ENCODE measurements around the gene TMEM156. TPM values are rescaled to one million over a fixed set of nuclear protein-coding genes. Genes with fewer than 3 reads are reported as not detected.

Gene TMEM156
- total and polyA plus RNA-seq, 2 of the 4 experiments (the other 2 are of a cell fraction): 0.53 to 0.54 TPM

GRCh38 chr4:38976308-38976707, 55.9 kb downstream of the TMEM156 start:
- Histone ChIP-seq H3K27ac (ENCODE audit: insufficient read depth, low read length) (no peak overlapping the region), H3K4me2 (ENCODE audit: low read depth, low read length) (no peak overlapping the region), H3K4me1 (ENCODE audit: control insufficient read depth, insufficient read depth, low read length) (peaks cover 6% of the 10 kb centered on the region; the same call in 1 of the 2 replicates), H4K91ac (ENCODE audit: insufficient read depth, low read depth, low read length) (peak overlapping the region; percentile 76), H3K9me3 (ENCODE audit: control insufficient read depth, insufficient read depth, low read length) (no peaks in the 10 kb centered on the region), H2AK9ac (replicated peaks; ENCODE audit: low read depth, low read length, poor library complexity) (peak overlapping the region; percentile 66), H3K14ac (replicated peaks; ENCODE audit: low read depth, low read length) (no peak overlapping the region), H2BK15ac (ENCODE audit: low read depth, low read length) (peak overlapping the region; percentile 45; the same call in 2 of the 3 replicates), H4K5ac (ENCODE audit: low read depth, low read length) (no peak overlapping the region), H3K4me3 (ENCODE audit: insufficient read depth, low read depth, low read length) (no peak overlapping the region), H2AFZ (replicated peaks; ENCODE audit: low read length, poor library complexity) (no peak overlapping the region), H2BK120ac (ENCODE audit: low read depth, low read length) (peak overlapping the region; percentile 79), H3K18ac (ENCODE audit: low read depth, low read length) (no peak overlapping the region), H4K20me1 (ENCODE audit: insufficient read depth, low read length) (no peaks in the 10 kb centered on the region), H3K23ac (ENCODE audit: low read depth, low read length) (no peak overlapping the region), H3K36me3 (ENCODE audit: control insufficient read depth, insufficient read depth, low read length) (no peaks in the 10 kb centered on the region), H4K8ac (ENCODE audit: low read depth in 2 of 2, low read length in 2 of 2) (peak overlapping the region in 1 of 2 experiments; percentile 40; a peak in 1 of 4 replicates), H3K9me1 (ENCODE audit: insufficient read depth, low read length) (peaks cover 7% of the 10 kb centered on the region; the same call in 1 of the 2 replicates), H2AK5ac (ENCODE audit: low read depth, low read length) (peak overlapping the region; percentile 89), H3K79me1 (ENCODE audit: low read depth in 1 of 2, low read length in 2 of 2) (peaks cover 0 to 3% of the 10 kb centered on the region in 2 experiments; a peak in 1 of 4 replicates), H3K4ac (ENCODE audit: low read depth, low read length) (peak overlapping the region; percentile 72), H2BK5ac (ENCODE audit: low read depth, low read length, poor library complexity, severe bottlenecking) (no peak overlapping the region), H3K27me3 (ENCODE audit: control insufficient read depth, insufficient read depth, low read length) (no peaks in the 10 kb centered on the region), H2BK20ac (ENCODE audit: low read depth, low read length) (peak overlapping the region; percentile 7; the same call in 1 of the 2 replicates), H3K56ac (ENCODE audit: extremely low read depth, insufficient read depth, low read length) (no peak overlapping the region), H3K9ac (ENCODE audit: low read depth, low read length) (no peak overlapping the region)
- dilution Hi-C loops (cut with HindIII; ENCODE audit: low sequenced_read_pairs, unreplicated experiment): no loop called here
- ATAC-seq (ENCODE audit: low read depth) (no peak), DNase-seq (no peak)
- ChIA-PET CTCF (no interaction called here), POLR2A (ENCODE audit: unreplicated experiment) (no interaction called here)
- intact Hi-C loops (cut with micrococcal nuclease): no loop called here
- in situ Hi-C loops (cut with MboI; ENCODE audit: low sequenced_read_pairs): no loop called here
- 94% methylated on average over 5 of the region's 7 CpGs; no CpG with 5 or more reads in 1 of the 2 experiments for WGBS, 2 experiments (ENCODE audit: extremely low coverage in 2 of 2, insufficient read length in 1 of 2)
- TF ChIP-seq RCOR1 (IDR thresholded peaks at IDR 0.05; ENCODE audit: insufficient replicate concordance, low read length) (no peak), BHLHE40 (IDR thresholded peaks at IDR 0.05; ENCODE audit: low read depth, low read length) (no peak), POLR2A (IDR thresholded peaks at IDR 0.05; ENCODE audit: low read depth, low read length) (no peak), ELK1 (IDR thresholded peaks at IDR 0.05; ENCODE audit: borderline replicate concordance, low read depth, low read length) (no peak), CTCF (conservative IDR thresholded peaks at IDR 0.05; ENCODE audit: low read depth, low read length) (no peak), MAZ (IDR thresholded peaks at IDR 0.05; ENCODE audit: borderline replicate concordance, low read depth, low read length) (no peak), CEBPB (IDR thresholded peaks at IDR 0.05; ENCODE audit: low read depth, low read length) (no peak), MXI1 (IDR thresholded peaks at IDR 0.05; ENCODE audit: borderline replicate concordance, low read depth, low read length) (no peak), USF2 (IDR thresholded peaks at IDR 0.05; ENCODE audit: low read depth, low read length) (no peak)
- BruUV-seq (replicated peaks): no TSS peak

All from IMR-90 (cell line).